Measurements from ENCODE around the gene MAP2.

DNA sequence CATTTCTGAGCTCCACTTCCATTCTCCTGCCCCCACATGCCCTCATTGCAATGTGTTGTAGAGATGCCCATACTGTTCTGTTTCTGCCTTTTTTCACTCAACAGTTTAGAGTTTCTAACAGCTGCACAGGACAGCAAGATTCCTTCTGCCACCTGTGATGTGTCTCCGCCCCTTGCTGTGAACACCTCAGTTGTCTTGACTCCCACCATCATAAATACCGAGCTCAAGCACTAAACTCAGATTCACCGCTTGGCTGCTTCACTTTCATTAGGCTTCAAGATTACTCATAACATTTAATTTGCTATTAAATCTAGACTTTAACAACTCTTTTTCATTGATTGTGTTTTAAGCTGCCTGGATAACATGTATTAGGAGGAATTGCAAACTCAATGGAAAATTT, 141.0 kb downstream of the MAP2 start:
- TF ChIP-seq, protein P1, sequence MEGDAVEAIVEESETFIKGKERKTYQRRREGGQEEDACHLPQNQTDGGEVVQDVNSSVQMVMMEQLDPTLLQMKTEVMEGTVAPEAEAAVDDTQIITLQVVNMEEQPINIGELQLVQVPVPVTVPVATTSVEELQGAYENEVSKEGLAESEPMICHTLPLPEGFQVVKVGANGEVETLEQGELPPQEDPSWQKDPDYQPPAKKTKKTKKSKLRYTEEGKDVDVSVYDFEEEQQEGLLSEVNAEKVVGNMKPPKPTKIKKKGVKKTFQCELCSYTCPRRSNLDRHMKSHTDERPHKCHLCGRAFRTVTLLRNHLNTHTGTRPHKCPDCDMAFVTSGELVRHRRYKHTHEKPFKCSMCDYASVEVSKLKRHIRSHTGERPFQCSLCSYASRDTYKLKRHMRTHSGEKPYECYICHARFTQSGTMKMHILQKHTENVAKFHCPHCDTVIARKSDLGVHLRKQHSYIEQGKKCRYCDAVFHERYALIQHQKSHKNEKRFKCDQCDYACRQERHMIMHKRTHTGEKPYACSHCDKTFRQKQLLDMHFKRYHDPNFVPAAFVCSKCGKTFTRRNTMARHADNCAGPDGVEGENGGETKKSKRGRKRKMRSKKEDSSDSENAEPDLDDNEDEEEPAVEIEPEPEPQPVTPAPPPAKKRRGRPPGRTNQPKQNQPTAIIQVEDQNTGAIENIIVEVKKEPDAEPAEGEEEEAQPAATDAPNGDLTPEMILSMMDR (IDR thresholded peaks at IDR 0.05), result no peak
- no peak for TF ChIP-seq POLR2AphosphoS5 (IDR thresholded peaks at IDR 0.05)
- no peak for TF ChIP-seq POLR2A (IDR thresholded peaks at IDR 0.05)
